IMR-90 (cell line): ENCODE results near the gene U2AF1.
"Not testable (repeated sequence)": the region's sequence is repeated elsewhere in the genome, so short reads cannot be mapped to it uniquely, and the experiment has no call there.

Source experiments
- CEBPB ChIP-seq: IDR thresholded peaks from 2 replicates; pipeline ENCODE4 v1.6.1; 2012; ENCODE audit warnings: low read depth, low read length, improper control_type of control experiment
- CTCF ChIP-seq: conservative IDR thresholded peaks from 2 replicates; pipeline ENCODE4 v1.5.1; 2012; ENCODE audit warnings: mild to moderate bottlenecking, low read depth, low read length, improper control_type of control experiment
- ELK1 ChIP-seq: fragments of 150-350 bp; IDR thresholded peaks from 2 replicates; pipeline ENCODE4 v1.6.1; 2016; ENCODE audit warnings: low read depth, mild to moderate bottlenecking, low read length, moderate library complexity, borderline replicate concordance
- MAZ ChIP-seq: IDR thresholded peaks from 2 replicates; pipeline ENCODE4 v1.6.1; 2012; ENCODE audit warnings: low read depth, mild to moderate bottlenecking, low read length, improper control_type of control experiment, moderate library complexity, borderline replicate concordance
- POLR2A ChIP-seq: IDR thresholded peaks from 2 replicates; pipeline ENCODE4 v1.6.1; 2012; ENCODE audit warnings: mild to moderate bottlenecking, low read depth, low read length
- RCOR1 ChIP-seq: IDR thresholded peaks from 2 replicates; pipeline ENCODE4 v1.6.1; 2012; ENCODE audit warnings: mild to moderate bottlenecking, low read length, improper control_type of control experiment; ENCODE audit not compliant: insufficient replicate concordance
- RFX5 ChIP-seq: IDR thresholded peaks from 2 replicates; pipeline ENCODE4 v1.8.0; 2012; ENCODE audit warnings: low read depth, mild to moderate bottlenecking, low read length, moderate library complexity
- SMC3 ChIP-seq: fragments of 150-350 bp; IDR thresholded peaks from 2 replicates; pipeline ENCODE4 v1.6.1; 2016; ENCODE audit warnings: low read depth, mild to moderate bottlenecking, antibody characterized with exemption, low read length, moderate library complexity
- USF2 ChIP-seq: fragments of 150-350 bp; IDR thresholded peaks from 2 replicates; pipeline ENCODE4 v1.6.1; 2017; ENCODE audit warnings: mild to moderate bottlenecking, antibody characterized with exemption, low read length, low read depth

DNA sequence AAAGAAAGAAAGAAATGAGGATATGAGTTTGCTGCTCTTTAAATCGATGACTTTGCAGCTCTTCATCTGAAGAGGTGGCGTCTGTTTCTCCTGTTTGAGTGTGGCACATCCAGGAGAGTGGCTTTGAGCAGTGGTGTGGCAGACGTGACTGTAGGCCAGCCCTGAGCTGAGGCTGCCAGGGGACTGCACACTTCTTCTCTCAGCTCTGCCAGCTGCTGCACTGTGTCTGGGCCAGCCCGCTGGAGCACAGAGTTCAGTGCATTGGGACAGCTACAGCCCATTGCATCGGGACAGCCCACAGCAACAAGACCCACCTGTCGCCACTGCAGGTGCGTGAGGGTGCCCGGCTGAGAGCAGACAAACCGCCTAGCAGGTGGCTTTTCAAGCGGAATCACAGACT, 27.1 kb upstream of the U2AF1 start:
- not testable (repeated sequence) for TF ChIP-seq SMC3, USF2, POLR2A, CEBPB, CTCF, RCOR1, ELK1, MAZ, RFX5
